DND-41 (cell line): ENCODE data around the gene SERINC2.

Source experiments
- EZH2 ChIP-seq: IDR thresholded peaks from 3 replicates; pipeline ENCODE4 v1.6.1; 2012; ENCODE audit warnings: borderline replicate concordance, low read depth, mild to moderate bottlenecking, moderate library complexity, low read length, inconsistent platforms; ENCODE audit not compliant: severe bottlenecking
- TF ChIP-seq, protein P1 (sequence below): IDR thresholded peaks from 2 replicates; pipeline ENCODE4 v1.5.1; 2012; ENCODE audit warnings: borderline replicate concordance, low read length, moderate library complexity, mild to moderate bottlenecking; ENCODE audit not compliant: poor library complexity, severe bottlenecking; ENCODE audit errors: extremely low read depth

DNA sequence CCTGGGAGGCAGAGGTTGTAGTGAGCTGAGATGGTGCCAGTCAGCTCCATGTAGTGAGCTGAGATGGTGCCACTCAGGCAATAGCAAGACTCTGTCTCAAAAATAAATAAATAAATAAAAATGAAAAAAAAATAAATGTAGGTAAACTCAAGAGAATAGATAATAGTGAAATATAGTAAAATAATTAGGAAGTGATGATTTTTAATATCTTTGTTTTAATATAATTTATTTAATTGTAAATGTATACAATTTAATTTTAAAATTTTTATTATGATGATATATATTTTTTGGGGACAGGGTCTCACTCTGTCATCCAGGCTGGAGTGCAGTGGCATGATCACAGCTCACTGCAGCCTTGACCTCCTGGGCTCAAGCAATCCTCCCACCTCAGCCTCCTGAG is 19.6 kb upstream of the SERINC2 start:
- TF ChIP-seq EZH2 = no peak
- TF ChIP-seq, protein P1, sequence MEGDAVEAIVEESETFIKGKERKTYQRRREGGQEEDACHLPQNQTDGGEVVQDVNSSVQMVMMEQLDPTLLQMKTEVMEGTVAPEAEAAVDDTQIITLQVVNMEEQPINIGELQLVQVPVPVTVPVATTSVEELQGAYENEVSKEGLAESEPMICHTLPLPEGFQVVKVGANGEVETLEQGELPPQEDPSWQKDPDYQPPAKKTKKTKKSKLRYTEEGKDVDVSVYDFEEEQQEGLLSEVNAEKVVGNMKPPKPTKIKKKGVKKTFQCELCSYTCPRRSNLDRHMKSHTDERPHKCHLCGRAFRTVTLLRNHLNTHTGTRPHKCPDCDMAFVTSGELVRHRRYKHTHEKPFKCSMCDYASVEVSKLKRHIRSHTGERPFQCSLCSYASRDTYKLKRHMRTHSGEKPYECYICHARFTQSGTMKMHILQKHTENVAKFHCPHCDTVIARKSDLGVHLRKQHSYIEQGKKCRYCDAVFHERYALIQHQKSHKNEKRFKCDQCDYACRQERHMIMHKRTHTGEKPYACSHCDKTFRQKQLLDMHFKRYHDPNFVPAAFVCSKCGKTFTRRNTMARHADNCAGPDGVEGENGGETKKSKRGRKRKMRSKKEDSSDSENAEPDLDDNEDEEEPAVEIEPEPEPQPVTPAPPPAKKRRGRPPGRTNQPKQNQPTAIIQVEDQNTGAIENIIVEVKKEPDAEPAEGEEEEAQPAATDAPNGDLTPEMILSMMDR = no peak
